Retinal pigment epithelial cell (primary cell): ENCODE results near the gene TYMS.

Experiments used
- DNase-seq: peaks from one replicate; pipeline ENCODE4 v3.0.0-alpha.2; 2010; ENCODE audit warnings: low read depth
- H3K4me3 ChIP-seq: 2 replicates; pipeline ENCODE4 v1.5.1; 2011; ENCODE audit warnings: mild to moderate bottlenecking, low read length, control low read depth, moderate library complexity
- CTCF ChIP-seq: conservative IDR thresholded peaks from 2 replicates; pipeline ENCODE4 v1.5.1; 2011; ENCODE audit warnings: low read depth, low read length, control low read depth, inconsistent platforms

Gene TYMS

GRCh38 chr18:682833-683232, 25.4 kb downstream of the TYMS start:
- no peak for DNase-seq
- no peak overlapping the region for H3K4me3 ChIP-seq
- no peak for TF ChIP-seq CTCF

DNA sequence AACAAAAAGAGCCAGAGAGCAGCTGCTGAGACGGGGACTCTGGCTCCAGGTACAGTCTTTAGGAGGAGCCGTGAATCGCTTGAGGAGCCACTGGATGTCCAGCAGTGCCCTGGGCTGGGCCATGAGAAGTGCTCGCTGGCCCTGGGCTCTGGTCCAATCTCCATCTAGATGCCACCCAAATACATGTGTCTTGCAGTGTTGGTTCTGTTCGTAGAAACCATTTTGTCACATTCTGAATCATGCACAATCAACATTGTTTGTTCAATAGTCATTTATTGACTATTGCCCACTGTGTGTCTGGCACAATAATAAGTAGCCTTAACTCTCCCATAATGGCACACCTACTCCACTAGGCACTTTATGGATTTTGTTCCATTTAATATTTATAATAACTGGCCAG, 26.1 kb downstream of the TYMS start:
- no peak overlapping the region for H3K4me3 ChIP-seq
- TF ChIP-seq CTCF = no peak
- DNase-seq = no peak

GRCh38 chr18:685438-685837, 28.0 kb downstream of the TYMS start:
- DNase-seq = no peak
- no peak for TF ChIP-seq CTCF
- no peak overlapping the region for H3K4me3 ChIP-seq

- H3K4me3 ChIP-seq = no peak overlapping the region
- TF ChIP-seq CTCF = no peak
- no peak for DNase-seq
Observed at GRCh38 chr18:686339-687111, 29.1 kb downstream of the TYMS start.

- H3K4me3 ChIP-seq = no peak overlapping the region
- TF ChIP-seq CTCF = no peak
- no peak for DNase-seq
Observed at GRCh38 chr18:688323-688722, 30.9 kb downstream of the TYMS start.

DNA sequence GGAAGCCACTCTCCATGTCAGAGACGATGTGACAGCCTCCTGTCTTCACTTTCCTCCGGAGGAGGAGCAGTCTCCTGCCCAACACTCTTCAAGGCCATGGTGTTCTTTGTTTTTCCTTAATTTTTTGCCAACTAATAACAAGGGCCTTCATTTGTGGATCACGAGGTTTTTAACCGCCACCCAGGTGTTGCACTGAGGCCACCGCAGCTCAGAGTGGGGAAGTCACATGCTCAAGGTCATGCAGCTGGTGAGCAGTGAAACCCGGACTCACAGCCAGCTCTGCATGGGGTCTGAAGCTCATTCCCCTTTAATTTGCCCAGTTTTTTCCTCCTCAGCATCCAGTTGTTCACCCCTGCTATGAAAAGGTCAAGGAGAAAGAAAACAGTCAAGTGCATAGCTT, 35.4 kb downstream of the TYMS start:
- TF ChIP-seq CTCF = no peak
- no peak for DNase-seq
- H3K4me3 ChIP-seq = no peak overlapping the region

DNA sequence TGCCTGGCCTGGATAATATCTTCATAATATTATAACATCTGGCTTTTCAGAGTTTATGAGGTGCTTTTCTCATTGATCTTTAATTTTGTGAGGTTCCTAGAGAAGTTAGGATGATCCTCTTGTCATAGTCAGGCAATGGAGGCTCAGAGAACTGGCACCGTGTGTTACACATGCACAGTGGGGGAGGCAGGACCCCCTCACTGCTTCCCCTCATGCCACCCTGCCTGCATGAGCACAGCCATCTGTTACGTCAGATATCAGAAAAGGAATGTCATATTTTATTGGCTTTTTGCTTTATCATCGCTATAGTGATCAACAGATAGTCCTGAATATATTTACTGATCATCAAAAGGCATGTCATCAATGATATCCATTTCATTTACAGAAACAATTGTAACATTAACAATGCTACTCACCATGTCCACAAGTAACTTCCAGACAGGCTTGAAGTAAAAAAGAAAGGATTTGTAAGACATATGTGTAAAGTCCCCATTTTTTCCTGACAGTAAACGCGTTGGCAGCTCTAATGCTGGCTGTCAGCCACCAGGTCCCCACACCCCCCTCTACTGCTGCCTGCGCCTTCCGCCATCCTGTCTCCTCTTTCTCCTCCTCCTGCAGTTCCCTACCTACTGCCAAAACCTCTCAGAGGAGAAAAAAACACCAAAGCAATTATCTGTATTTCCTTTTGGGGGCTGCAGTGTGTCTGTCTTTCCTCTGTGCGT, 36.2 kb downstream of the TYMS start:
- no peak overlapping the region for H3K4me3 ChIP-seq
- no peak for TF ChIP-seq CTCF
- DNase-seq = no peak
